COLO829 (cell line): ENCODE measurements around the gene SMC3.
"Not testable (repeated sequence)": the region's sequence is repeated elsewhere in the genome, so short reads cannot be mapped to it uniquely, and the experiment has no call there.

ENCODE experiments used
- DNase-seq: peaks from one replicate; pipeline ENCODE4 v3.0.0; 2012; ENCODE audit warnings: low spot score

The SMC3 gene

GRCh38 chr10:110625951-110626855, 58.7 kb downstream of the SMC3 start:
- no peak for DNase-seq

DNA sequence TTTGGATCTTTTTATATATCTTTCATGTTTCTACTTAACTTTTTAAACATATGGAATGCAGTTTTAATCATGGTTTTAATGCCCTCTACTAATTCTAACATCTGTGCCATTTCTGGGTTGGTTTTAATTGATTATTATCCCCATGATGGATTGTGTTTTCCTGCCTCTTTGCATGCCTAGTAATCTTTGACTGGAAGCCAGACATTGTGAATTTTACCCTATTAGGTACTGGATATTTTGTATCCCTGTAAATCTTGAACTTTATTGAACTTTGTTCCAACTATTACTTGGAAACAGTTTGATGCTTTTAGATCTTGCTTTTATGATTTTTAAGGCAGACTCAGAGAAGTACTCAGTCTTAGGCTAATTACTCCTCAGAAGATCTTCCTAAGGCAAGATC, 60.7 kb downstream of the SMC3 start:
- no peak for DNase-seq

GRCh38 chr10:110629680-110630191, 62.2 kb downstream of the SMC3 start:
- DNase-seq, result no peak

GRCh38 chr10:110631934-110632333, 64.4 kb downstream of the SMC3 start:
- DNase-seq, result no peak

DNA sequence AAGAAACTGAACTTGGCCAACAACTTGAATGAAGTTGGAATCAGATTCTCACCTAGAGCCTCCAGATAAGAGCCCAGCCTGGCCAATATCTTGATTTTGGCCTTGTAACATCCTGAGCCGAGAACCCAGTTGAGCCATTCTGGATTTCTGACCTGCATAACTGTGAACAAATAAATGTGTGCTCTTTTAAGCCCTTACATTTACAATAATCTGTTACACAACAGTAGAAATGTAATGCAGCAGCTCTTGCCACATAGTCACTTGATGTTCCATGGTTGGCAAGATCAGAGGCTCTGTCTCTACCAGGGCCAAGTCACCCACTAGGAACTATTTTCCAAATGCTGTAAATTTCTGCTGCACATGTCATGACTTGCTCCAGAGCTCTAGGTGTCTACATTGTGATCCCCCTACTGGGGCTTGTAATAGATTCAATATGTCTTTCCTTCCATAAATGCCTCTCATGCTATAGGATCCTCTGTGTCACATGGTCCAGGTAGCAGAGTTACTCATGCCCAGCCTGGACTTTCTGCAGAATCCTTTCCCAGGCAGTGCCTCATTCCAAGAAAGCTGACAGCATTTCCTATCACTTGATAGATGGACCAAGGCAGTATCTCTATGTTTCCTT, 65.2 kb downstream of the SMC3 start:
- DNase-seq, result no peak

- DNase-seq, result no peak
Observed at GRCh38 chr10:110634527-110635209, 67.2 kb downstream of the SMC3 start.

DNA sequence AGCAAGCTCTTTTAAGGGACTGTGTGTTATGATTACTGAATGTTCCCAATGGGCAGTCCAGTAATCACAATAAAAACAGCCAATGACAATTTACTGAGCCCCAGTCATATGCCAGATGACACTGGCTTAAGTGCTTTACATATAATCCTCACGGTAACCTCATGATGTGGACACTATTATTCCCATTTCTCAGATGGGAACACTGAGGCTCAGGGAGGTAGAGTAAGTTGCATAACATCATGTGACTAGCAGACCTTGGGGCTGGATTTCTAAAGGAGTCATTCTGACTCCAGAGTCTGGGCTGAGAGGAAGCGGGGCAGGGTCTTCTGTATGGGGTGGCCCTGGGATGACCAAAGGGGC, 69.1 kb downstream of the SMC3 start:
- DNase-seq, result no peak

DNA sequence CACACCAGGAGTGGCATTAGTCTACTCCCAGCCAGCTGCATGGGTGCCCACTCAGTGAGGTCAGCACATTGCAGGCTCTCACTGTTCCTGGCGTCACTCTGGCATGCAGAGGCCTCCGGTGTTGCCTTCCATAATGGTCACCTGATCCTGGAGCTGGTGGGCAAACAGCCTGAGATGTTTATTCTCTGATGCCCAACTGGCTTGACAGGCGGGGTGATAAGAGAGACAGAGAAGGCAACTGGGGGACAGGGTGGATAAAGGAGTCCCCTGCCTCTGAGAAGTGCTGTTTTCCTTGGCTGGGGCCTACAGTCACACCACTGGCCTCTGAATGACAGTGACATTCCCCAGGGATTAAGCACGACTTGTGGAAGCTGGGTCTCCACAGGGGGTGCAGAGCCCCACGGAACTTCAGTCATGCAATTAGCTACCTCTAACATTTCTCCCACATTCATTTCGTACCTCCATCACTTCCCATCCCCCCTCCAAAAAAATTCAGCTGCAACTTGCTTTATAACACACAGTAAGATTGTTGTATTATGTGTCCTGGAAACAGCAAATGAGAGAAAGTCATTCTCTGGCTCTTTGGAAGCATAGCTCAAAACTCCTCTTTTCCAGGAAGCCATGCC, 69.5 kb downstream of the SMC3 start:
- no peak for DNase-seq

GRCh38 chr10:110637558-110638053, 70.1 kb downstream of the SMC3 start:
- DNase-seq, result no peak

- no peak for DNase-seq
Observed at GRCh38 chr10:110638319-110638718, 70.8 kb downstream of the SMC3 start.

GRCh38 chr10:110639046-110639445, 71.6 kb downstream of the SMC3 start:
- not testable (repeated sequence) for DNase-seq

GRCh38 chr10:110639858-110640257, 72.4 kb downstream of the SMC3 start:
- not testable (repeated sequence) for DNase-seq

- peak; percentile 64 for DNase-seq
Observed at GRCh38 chr10:110641256-110641655, 73.8 kb downstream of the SMC3 start.

DNA sequence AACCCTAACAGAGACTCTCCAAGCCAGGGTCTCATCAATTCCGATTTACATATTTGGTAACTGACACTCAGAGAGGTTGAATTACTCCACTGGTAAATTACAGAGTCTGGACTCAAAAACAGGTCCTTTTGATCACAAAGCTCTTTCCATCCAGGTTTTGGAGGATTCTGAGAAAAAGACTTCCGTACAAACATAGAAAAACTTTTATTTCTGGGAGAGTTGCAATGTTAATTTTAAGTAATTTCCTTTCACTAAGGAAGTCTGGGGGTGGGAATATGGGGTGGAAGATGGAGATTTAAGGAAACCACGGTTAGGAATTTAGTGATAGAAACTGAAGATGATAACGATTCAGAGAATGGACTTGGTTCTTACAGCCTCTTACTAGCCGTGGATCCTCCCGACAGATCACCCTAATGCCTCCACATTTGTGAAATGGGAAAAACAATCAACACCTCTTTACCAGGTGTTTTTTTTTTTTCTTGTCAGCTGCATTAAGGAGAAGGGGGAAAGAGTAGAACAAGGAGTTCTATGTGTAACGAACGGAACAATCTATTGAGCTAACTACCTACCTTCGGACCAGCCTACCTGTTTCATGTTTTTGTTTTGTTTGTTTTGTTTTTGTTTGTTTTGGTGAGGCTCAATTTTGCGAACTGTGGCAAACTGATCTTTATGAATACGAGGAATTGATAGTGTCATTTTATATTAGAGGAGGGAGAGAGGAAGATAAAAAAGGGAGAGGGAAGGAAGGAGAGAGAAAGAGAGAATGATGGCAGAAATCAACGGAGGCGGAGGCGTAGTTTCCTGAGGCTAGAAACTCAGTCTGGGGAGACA, 74.9 kb downstream of the SMC3 start:
- no peak for DNase-seq

DNA sequence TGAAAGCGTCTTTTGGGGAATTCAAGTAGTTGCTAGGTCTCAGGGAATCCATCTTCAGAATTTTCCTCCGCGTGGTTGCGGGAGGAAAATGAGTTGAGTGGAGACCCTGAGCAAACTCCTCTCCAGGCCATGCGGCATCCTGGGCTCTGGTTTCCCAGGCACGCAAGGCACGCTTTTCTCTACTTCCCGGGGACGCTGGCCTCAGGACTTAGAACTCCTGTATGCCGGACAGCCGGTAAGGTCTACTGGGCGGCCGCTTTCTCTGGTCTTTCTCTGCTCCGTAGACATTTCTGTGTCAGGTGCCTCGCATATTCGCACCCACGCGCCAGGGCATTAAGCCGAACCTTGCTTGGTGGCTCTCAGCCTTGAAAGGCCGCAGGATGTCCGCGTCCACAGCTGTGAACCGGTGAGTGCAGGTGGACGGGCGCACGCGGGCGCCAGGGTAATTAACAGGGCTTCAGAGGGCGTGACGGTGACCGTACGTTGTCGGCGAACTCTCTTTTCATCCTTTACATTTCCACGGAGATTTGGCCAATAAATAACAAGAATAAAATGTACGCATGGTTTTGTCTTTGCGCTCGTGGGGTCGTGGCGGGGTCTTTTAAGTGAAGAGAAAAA, 75.6 kb downstream of the SMC3 start:
- no peak for DNase-seq

DNA sequence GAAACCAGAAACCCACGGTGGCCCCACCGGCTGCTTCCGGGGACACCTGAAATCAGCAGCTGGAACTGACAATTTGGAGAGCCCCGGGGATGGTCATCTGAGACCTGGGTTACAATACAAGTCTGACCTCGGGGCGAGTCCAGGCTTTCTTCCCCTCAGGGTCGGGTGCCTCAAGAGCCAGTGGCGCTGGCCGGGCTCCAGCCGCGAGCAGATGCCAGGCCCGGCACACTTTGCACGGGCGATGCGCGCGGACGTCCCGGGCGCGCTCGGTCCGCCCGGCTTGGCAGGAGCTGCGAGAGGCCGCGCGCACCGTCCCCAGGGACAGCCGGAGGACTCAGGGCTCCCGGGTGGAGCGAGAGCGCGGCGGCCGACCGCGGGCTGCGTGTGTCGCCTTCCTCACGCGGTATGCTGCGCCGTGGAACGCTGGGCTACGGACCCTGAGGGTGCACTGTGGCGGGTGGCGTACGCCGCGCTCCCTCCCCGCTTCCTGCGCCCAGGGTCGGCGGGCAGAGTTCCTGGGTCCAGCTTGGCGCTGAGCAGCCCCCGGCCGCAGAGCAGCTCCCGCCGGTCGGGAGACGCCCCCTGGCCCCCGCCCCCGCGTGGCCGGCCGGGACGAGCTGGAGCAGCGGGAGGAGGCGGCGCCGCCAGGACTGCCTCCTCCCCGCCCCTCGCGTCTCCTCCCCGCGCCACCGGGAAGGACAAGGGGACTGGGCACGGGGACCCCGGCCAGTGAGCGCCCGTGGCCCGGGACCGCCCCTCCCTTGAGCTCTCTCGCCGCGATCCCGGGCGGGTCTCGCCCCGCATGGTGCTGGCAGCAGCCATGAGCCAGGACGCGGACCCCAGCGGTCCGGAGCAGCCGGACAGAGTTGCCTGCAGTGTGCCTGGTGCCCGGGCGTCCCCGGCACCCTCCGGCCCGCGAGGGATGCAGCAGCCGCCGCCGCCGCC, 76.4 kb downstream of the SMC3 start, which contains the start of gene RBM20:
TSS of gene RBM20 (plus strand) at position 684 of the 945 bp plus-strand sequence. CDS start at position 803, 119 bp downstream.
- DNase-seq, result no peak

DNA sequence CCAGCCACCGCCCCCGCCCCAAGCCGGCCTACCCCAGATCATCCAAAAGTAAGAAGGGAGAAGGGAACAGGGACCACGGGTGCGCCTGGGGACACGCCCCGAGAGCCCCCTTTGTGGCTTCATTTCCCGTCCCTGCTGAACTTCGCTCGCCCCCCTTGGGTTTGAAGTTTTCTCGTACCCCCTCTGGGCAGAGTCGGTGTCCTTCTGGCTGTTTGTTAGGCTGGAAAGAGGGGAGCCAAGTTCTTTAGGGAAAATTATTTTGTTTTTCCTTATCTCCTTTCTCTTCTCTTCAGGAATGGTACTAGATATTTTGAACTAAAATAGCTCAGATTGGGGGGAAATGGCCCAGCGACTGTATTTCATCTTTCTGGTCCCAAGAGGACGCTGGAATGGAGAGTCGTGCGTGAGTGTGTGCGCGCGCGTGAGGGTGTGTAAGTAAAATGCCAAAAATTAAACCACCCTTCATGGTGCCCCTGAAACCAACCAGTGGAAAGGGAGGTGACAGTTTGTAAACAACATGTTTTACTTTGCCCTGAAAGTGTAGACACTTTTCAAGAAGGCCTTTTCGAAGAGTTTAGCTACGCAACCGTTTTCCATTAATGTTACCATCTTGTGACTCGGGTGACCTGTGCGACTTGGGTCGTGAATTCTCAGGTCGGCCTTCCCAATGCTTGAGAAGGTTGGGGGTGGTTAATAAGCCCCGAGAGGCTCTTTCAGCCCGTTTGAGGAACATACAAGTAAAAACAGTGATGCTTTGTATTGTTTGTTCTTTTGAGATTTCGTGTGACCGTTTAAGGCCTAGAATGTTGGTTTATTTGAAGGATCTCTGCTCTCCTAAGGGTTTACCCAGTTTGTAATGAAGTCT, 77.3 kb downstream of the SMC3 start:
- no peak for DNase-seq

DNA sequence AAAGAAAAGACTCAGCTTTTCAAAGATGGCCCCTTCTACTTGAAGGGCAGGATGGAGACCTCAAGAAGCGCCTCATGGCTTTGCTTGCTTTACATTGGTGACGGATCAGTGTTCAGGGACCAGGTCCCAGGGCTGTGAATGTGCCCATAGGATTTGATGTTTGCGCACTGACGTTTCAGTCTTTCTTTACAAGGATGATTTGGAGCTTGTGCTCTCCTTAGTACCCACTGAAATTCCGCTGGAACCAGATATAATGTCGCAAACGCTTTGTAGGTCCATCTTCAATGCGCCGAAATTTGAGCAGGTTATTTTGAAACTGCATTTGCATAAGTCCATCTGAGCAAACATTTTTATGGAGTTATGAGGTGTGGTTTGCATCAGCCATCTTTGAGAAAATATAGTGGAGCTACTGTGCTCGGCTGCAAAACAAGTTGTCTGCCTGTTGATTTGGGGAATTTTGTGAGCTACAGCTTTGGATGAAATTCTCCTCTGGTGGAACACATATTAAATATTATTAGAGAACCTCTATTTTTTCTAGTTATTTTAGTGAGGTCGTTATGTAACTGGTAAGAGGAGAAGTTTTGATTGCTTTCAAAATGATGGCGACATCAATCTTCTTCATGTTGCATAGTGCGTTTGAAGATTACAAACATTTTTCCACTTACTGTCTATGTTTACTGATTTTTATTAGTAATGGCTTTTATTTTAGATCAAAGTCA, 79.1 kb downstream of the SMC3 start:
- DNase-seq, result no peak
